SK-N-SH (cell line): ENCODE data around the gene ERO1A. TPM values are rescaled to one million over a fixed set of nuclear protein-coding genes. Genes with fewer than 3 reads are reported as not detected.

Source experiments
- CTCF ChIA-PET: fragments of 300-600, 350-600 bp; formaldehyde crosslinking; extraction: SDS; loops from one replicate; lab custom pipeline; 2021; lab: Yijun Ruan, JAX
- POLR2A ChIA-PET: fragments of 350-600 bp; sonication (Branson Sonifier 250); formaldehyde crosslinking; extraction: SDS; loops from one replicate; lab custom pipeline; 2020; ENCODE audit warnings: antibody characterized with exemption, inconsistent platforms; lab: Yijun Ruan, JAX
- DNase-seq: peaks from one replicate; pipeline ENCODE4 v3.0.0; 2012
- H2AFZ ChIP-seq: fragments of 200-600 bp; sonication (generic); 2 replicates; pipeline ENCODE4 v1.8.1; 2016; ENCODE audit warnings: antibody characterized with exemption, mild to moderate bottlenecking, low read depth
- H3F3A ChIP-seq: fragments of 200-600 bp; sonication (generic); replicated peaks from 2 replicates; pipeline ENCODE3; 2016; ENCODE audit warnings: antibody characterized with exemption, mild to moderate bottlenecking; ENCODE audit not compliant: insufficient read depth
- H3K27ac ChIP-seq, 2 experiments: fragments of 200-500 bp in 1 of 2; fragments of 200-600 bp in 1 of 2; sonication (Bioruptor generic) in 1 of 2; sonication (generic), shearing (Covaris generic) in 1 of 2; 2 replicates each; pipeline versions ENCODE4 v1.5.1 to v1.6.1; 2014 to 2016; ENCODE audit warnings: low read depth in 2 of 2, inconsistent platforms in 1 of 2, low read length in 1 of 2, mild to moderate bottlenecking in 1 of 2, mixed read lengths in 1 of 2
- H3K27me3 ChIP-seq: fragments of 200-600 bp; sonication (generic), shearing (Covaris generic); 2 replicates; pipeline ENCODE4 v1.6.1; 2016; ENCODE audit warnings: mixed run types; ENCODE audit not compliant: insufficient read depth
- H3K36me3 ChIP-seq, 2 experiments: fragments of 200-500 bp in 1 of 2; fragments of 200-600 bp in 1 of 2; sonication (Bioruptor generic) in 1 of 2; sonication (generic) in 1 of 2; replicated peaks in 1 of 2; 2 replicates each; pipeline versions ENCODE3 to v1.5.1; 2014 to 2016; ENCODE audit warnings: low read length in 1 of 2, mild to moderate bottlenecking in 1 of 2; ENCODE audit not compliant: insufficient read depth in 2 of 2, control insufficient read depth in 1 of 2
- H3K4me1 ChIP-seq, 2 experiments: fragments of 200-500 bp in 1 of 2; fragments of 200-600 bp in 1 of 2; sonication (Bioruptor generic) in 1 of 2; sonication (generic), shearing (Covaris generic) in 1 of 2; 2 replicates each; pipeline versions ENCODE4 v1.5.1 to v1.6.1; 2014 to 2016; ENCODE audit warnings: low read depth in 1 of 2, low read length in 1 of 2, mixed run types in 1 of 2; ENCODE audit not compliant: insufficient read depth in 2 of 2, control insufficient read depth in 1 of 2
- H3K4me2 ChIP-seq: fragments of 200-600 bp; sonication (generic), shearing (Covaris generic); 2 replicates; pipeline ENCODE4 v1.6.1; 2017; ENCODE audit warnings: mixed run types
- H3K4me3 ChIP-seq, 2 experiments: fragments of 200-500 bp in 1 of 2; fragments of 200-600 bp in 1 of 2; sonication (Bioruptor generic) in 1 of 2; sonication (generic), shearing (Covaris generic) in 1 of 2; 2 replicates each; pipeline versions ENCODE4 v1.5.1 to v1.8.1; 2014 to 2016; ENCODE audit warnings: low read depth in 2 of 2, inconsistent platforms in 1 of 2, low read length in 1 of 2, mild to moderate bottlenecking in 1 of 2, mixed read lengths in 1 of 2, moderate library complexity in 1 of 2
- H3K79me2 ChIP-seq: fragments of 200-600 bp; sonication (generic); 2 replicates; pipeline ENCODE4 v1.8.1; 2017; ENCODE audit warnings: mild to moderate bottlenecking; ENCODE audit not compliant: insufficient read depth
- H3K9ac ChIP-seq: fragments of 200-600 bp; sonication (generic); 2 replicates; pipeline ENCODE4 v1.6.1; 2017; ENCODE audit warnings: mixed run types
- H3K9me2 ChIP-seq: fragments of 200-600 bp; sonication (generic); 2 replicates; pipeline ENCODE4 v1.6.1; 2017; ENCODE audit warnings: mixed run types
- H3K9me3 ChIP-seq: fragments of 200-600 bp; sonication (generic); 2 replicates; pipeline ENCODE4 v1.6.1; 2017; ENCODE audit warnings: mixed run types, mild to moderate bottlenecking, moderate library complexity
- H4K20me1 ChIP-seq: fragments of 200-600 bp; sonication (generic); 2 replicates; pipeline ENCODE4 v1.6.1; 2017; ENCODE audit warnings: mild to moderate bottlenecking, mixed run types; ENCODE audit not compliant: insufficient read depth
- EZH2phosphoT487 ChIP-seq: fragments of 200-600 bp; sonication (generic); IDR thresholded peaks from 2 replicates; pipeline ENCODE4 v1.6.1; 2017; ENCODE audit warnings: low read depth, mixed run types, mild to moderate bottlenecking, antibody characterized with exemption, moderate library complexity, borderline replicate concordance
- FOSL2 ChIP-seq: IDR thresholded peaks from 2 replicates; pipeline ENCODE4 v1.4.0; 2012; ENCODE audit warnings: low read depth, mild to moderate bottlenecking, moderate library complexity, borderline replicate concordance
- FOXJ3 ChIP-seq: sonication (generic); formaldehyde crosslinking; IDR thresholded peaks from 2 replicates; pipeline ENCODE4 v1.5.1; 2020; ENCODE audit warnings: mild to moderate bottlenecking, missing genetic modification reagents
- GABPA ChIP-seq: IDR thresholded peaks from 2 replicates; pipeline ENCODE4 v1.4.0; 2012; ENCODE audit warnings: low read depth, mild to moderate bottlenecking
- IRF3 ChIP-seq: fragments of 150-350 bp; IDR thresholded peaks from 2 replicates; pipeline ENCODE4 v1.6.1; 2016; ENCODE audit warnings: mild to moderate bottlenecking, low read depth, low read length
- JUND ChIP-seq: IDR thresholded peaks from 2 replicates; pipeline ENCODE4 v1.4.0; 2012
- MXI1 ChIP-seq: IDR thresholded peaks from 2 replicates; pipeline ENCODE4 v1.6.1; 2012; ENCODE audit warnings: mild to moderate bottlenecking, low read depth, low read length, improper control_type of control experiment
- NRF1 ChIP-seq: IDR thresholded peaks from 2 replicates; pipeline ENCODE4 v1.6.1; 2012; ENCODE audit warnings: low read depth, mild to moderate bottlenecking, low read length
- PBX3 ChIP-seq: IDR thresholded peaks from 2 replicates; pipeline ENCODE4; 2012
- POLR2AphosphoS5 ChIP-seq: IDR thresholded peaks from 2 replicates; pipeline ENCODE4 v1.6.1; 2012; ENCODE audit warnings: low read depth, low read length
- RAD21 ChIP-seq: IDR thresholded peaks from 2 replicates; pipeline ENCODE4 v1.6.1; 2012; ENCODE audit warnings: mild to moderate bottlenecking, low read length
- RFX5 ChIP-seq: IDR thresholded peaks from 2 replicates; pipeline ENCODE4 v1.6.1; 2012; ENCODE audit warnings: mild to moderate bottlenecking, improper control_type of control experiment, low read length
- SIN3A ChIP-seq: IDR thresholded peaks from 2 replicates; pipeline ENCODE4 v1.6.1; 2012; ENCODE audit warnings: low read depth, mild to moderate bottlenecking, low read length, moderate library complexity, borderline replicate concordance
- TCF12 ChIP-seq: IDR thresholded peaks from 2 replicates; pipeline ENCODE4 v1.4.0; 2012
- USF2 ChIP-seq: fragments of 150-350 bp; IDR thresholded peaks from 2 replicates; pipeline ENCODE4 v1.6.1; 2017; ENCODE audit warnings: antibody characterized with exemption, low read length, low read depth, borderline replicate concordance
- YY1 ChIP-seq: IDR thresholded peaks from 2 replicates; pipeline ENCODE4 v1.4.0; 2012; ENCODE audit warnings: low read depth, mild to moderate bottlenecking
- WGBS: methylation state at CpG from one replicate; pipeline ENCODE4 v1.1.6; 2017; ENCODE audit warnings: low lambda C conversion rate; 5-methylcytosine and 5-hydroxymethylcytosine counted together
- polyA plus RNA-seq, 3 experiments: library from polyadenylated mRNA; depleted of rRNA; stranded (reverse); fragments of >200 nt; gene quantifications; 2 replicates each; pipeline ENCODE4 v1.2.3, GENCODE V29; 2012
- TF ChIP-seq, protein P1 (sequence below): IDR thresholded peaks from 2 replicates; pipeline ENCODE4 v1.4.0; 2012; ENCODE audit warnings: low read depth
- TF ChIP-seq, protein P2 (sequence below): fragments of 200-600 bp; sonication (generic); IDR thresholded peaks from 2 replicates; pipeline ENCODE4 v1.6.1; 2017; ENCODE audit warnings: antibody characterized with exemption, mild to moderate bottlenecking, moderate library complexity
- TF ChIP-seq, protein P3 (sequence below): IDR thresholded peaks from 2 replicates; pipeline ENCODE4 v1.4.0; 2012; ENCODE audit warnings: low read depth, borderline replicate concordance

ERO1A gene
- polyA plus RNA-seq, 1 of the 3 experiments (the other 2 are of a cell fraction), result 19.3 TPM

GRCh38 chr14:52596861-52597260 is 98.5 kb downstream of the ERO1A start (continued):
- TF ChIP-seq RAD21, result no peak
- TF ChIP-seq POLR2AphosphoS5, result no peak
- TF ChIP-seq TCF12, result no peak
- TF ChIP-seq, protein P1, sequence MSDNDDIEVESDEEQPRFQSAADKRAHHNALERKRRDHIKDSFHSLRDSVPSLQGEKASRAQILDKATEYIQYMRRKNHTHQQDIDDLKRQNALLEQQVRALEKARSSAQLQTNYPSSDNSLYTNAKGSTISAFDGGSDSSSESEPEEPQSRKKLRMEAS, result no peak

DNA sequence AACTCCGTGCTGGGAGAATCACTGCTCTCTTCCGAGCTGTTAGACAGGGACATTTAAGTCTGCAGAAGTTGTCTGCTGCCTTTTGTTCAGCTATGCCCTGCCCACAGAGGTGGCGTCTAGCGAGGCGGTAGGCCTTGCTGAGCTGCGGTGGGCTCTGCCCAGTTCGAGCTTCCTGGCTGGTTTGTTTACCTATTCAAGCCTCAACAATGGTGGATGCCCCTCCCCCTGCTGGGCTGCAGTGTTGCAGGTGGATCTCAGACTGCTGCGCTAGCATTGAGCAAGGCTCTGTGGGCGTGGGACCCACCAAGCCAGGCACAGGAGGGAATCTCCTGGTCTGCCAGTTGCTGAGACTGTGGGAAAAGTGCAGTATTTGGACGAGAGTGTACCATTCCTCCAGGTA is 99.0 kb downstream of the ERO1A start:
- Histone ChIP-seq H2AFZ (no peak overlapping the region), H3K9me2 (no peaks in the 10 kb centered on the region), H3K27me3 (no peaks in the 10 kb centered on the region), H3K36me3 (no peaks in the 10 kb centered on the region), H3K9ac (no peak overlapping the region), H3K79me2 (no peaks in the 10 kb centered on the region), H3K27ac (no peak overlapping the region), H3K4me1 (no peaks in the 10 kb centered on the region), H4K20me1 (no peaks in the 10 kb centered on the region), H3K9me3 (no peaks in the 10 kb centered on the region), H3F3A (no peaks in the 10 kb centered on the region), H3K4me3 (no peak overlapping the region), H3K4me2 (no peak overlapping the region)
- ChIA-PET POLR2A (no interaction called here), CTCF (no interaction called here)
- no peak for DNase-seq
- 73% methylated on average over 10 of the region's 10 CpGs for WGBS
- TF ChIP-seq, protein P1, result no peak
- no peak for TF ChIP-seq YY1
- TF ChIP-seq RFX5, result no peak
- TF ChIP-seq, protein P2, sequence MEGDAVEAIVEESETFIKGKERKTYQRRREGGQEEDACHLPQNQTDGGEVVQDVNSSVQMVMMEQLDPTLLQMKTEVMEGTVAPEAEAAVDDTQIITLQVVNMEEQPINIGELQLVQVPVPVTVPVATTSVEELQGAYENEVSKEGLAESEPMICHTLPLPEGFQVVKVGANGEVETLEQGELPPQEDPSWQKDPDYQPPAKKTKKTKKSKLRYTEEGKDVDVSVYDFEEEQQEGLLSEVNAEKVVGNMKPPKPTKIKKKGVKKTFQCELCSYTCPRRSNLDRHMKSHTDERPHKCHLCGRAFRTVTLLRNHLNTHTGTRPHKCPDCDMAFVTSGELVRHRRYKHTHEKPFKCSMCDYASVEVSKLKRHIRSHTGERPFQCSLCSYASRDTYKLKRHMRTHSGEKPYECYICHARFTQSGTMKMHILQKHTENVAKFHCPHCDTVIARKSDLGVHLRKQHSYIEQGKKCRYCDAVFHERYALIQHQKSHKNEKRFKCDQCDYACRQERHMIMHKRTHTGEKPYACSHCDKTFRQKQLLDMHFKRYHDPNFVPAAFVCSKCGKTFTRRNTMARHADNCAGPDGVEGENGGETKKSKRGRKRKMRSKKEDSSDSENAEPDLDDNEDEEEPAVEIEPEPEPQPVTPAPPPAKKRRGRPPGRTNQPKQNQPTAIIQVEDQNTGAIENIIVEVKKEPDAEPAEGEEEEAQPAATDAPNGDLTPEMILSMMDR, result no peak
- no peak for TF ChIP-seq MXI1
- no peak for TF ChIP-seq IRF3
- no peak for TF ChIP-seq PBX3
- TF ChIP-seq, protein P3, sequence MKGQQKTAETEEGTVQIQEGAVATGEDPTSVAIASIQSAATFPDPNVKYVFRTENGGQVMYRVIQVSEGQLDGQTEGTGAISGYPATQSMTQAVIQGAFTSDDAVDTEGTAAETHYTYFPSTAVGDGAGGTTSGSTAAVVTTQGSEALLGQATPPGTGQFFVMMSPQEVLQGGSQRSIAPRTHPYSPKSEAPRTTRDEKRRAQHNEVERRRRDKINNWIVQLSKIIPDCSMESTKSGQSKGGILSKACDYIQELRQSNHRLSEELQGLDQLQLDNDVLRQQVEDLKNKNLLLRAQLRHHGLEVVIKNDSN, result no peak
- TF ChIP-seq JUND, result no peak
- no peak for TF ChIP-seq EZH2phosphoT487
- no peak for TF ChIP-seq TCF12
- no peak for TF ChIP-seq NRF1
- no peak for TF ChIP-seq USF2
- TF ChIP-seq SIN3A, result no peak
- TF ChIP-seq FOSL2, result no peak
- TF ChIP-seq GABPA, result no peak
- TF ChIP-seq RAD21, result no peak
- TF ChIP-seq FOXJ3 (CRISPR knock-in tag), result no peak
